Erythroblast (primary cell): Measurements from ENCODE around the gene TRAF2.
"Not testable (repeated sequence)": the region's sequence is repeated elsewhere in the genome, so short reads cannot be mapped to it uniquely, and the experiment has no call there.

Source experiments
- GATA1 ChIP-seq: IDR thresholded peaks from 2 replicates; pipeline ENCODE4 v1.6.1; 2011; ENCODE audit warnings: low read depth, mild to moderate bottlenecking, control low read depth, low read length, moderate library complexity
- POLR2A ChIP-seq: IDR thresholded peaks from 2 replicates; pipeline ENCODE4 v1.6.1; 2011; ENCODE audit warnings: mild to moderate bottlenecking, low read length

GRCh38 chr9:136883670-136884069 lies 2.6 kb upstream of the TRAF2 start:
- TF ChIP-seq POLR2A, GATA1: not testable (repeated sequence)
